VCaP (cell line): ENCODE results near the gene ZNF341.

Experiments
- H3K27ac ChIP-seq: fragments of 450-650 bp; 2 replicates; pipeline ENCODE4 v1.5.1; 2017
- CTCF ChIP-seq: fragments of 450-650 bp; conservative IDR thresholded peaks from 2 replicates; pipeline ENCODE4 v1.5.1; 2017; ENCODE audit warnings: mild to moderate bottlenecking, moderate library complexity

ZNF341 gene

GRCh38 chr20:33727806-33728205 is 4.0 kb upstream of the ZNF341 start:
- TF ChIP-seq CTCF: no peak
- no peak overlapping the region for H3K27ac ChIP-seq

- TF ChIP-seq CTCF: no peak
- no peak overlapping the region for H3K27ac ChIP-seq
Observed at GRCh38 chr20:33728463-33728862, 3.3 kb upstream of the ZNF341 start.

- no peak for TF ChIP-seq CTCF
- H3K27ac ChIP-seq: peak overlapping the region; percentile 39
Observed at GRCh38 chr20:33729101-33729500, 2.7 kb upstream of the ZNF341 start.

GRCh38 chr20:33730946-33731692 is 677 bp upstream of the ZNF341 start:
- H3K27ac ChIP-seq: peak overlapping the region; percentile 98
- no peak for TF ChIP-seq CTCF

GRCh38 chr20:33732166-33732970 is 572 bp downstream of the ZNF341 start:
- H3K27ac ChIP-seq: peak overlapping the region; percentile 98
- no peak for TF ChIP-seq CTCF

- peak overlapping the region; percentile 98 for H3K27ac ChIP-seq
Observed at GRCh38 chr20:33733654-33734576, 2.1 kb downstream of the ZNF341 start.

More at GRCh38 chr20:33733654-33734576, 2.1 kb downstream of the ZNF341 start:
- TF ChIP-seq CTCF: no peak
